Loucy (cell line): ENCODE results near the gene RIT2.

Experiments used
- H2AFZ ChIP-seq: fragments of 200-600 bp; sonication (generic); 2 replicates; pipeline ENCODE4 v1.6.0; 2016; ENCODE audit warnings: antibody characterized with exemption, mild to moderate bottlenecking, low read length, moderate library complexity
- H3F3A ChIP-seq: fragments of 200-600 bp; 2 replicates; pipeline ENCODE4 v1.6.0; 2016; ENCODE audit warnings: antibody characterized with exemption, low read depth, mild to moderate bottlenecking
- H3K27me3 ChIP-seq: fragments of 200-600 bp; sonication (generic); 2 replicates; pipeline ENCODE4 v1.6.1; 2014; ENCODE audit warnings: low read length, mild to moderate bottlenecking; ENCODE audit not compliant: insufficient read depth, poor library complexity, severe bottlenecking
- H3K36me3 ChIP-seq: fragments of 200-600 bp; sonication (generic); 2 replicates; pipeline ENCODE4 v1.6.1; 2016; ENCODE audit warnings: low read length; ENCODE audit not compliant: insufficient read depth
- H3K4me1 ChIP-seq: fragments of 200-600 bp; sonication (generic); 2 replicates; pipeline ENCODE4 v1.5.1; 2014; ENCODE audit warnings: low read length, mild to moderate bottlenecking; ENCODE audit not compliant: insufficient read depth, poor library complexity, severe bottlenecking
- H3K4me2 ChIP-seq: fragments of 200-600 bp; sonication (generic); 2 replicates; pipeline ENCODE4 v1.6.0; 2014; ENCODE audit warnings: antibody characterized with exemption, low read length, low read depth, mild to moderate bottlenecking; ENCODE audit not compliant: poor library complexity, severe bottlenecking
- H3K4me3 ChIP-seq: fragments of 200-600 bp; sonication (generic); 2 replicates; pipeline ENCODE4 v1.5.1; 2014; ENCODE audit warnings: low read length, mild to moderate bottlenecking, mixed read lengths; ENCODE audit not compliant: poor library complexity, severe bottlenecking
- H3K79me2 ChIP-seq: fragments of 200-600 bp; sonication (generic); 2 replicates; pipeline ENCODE4 v1.6.1; 2014; ENCODE audit warnings: low read length; ENCODE audit not compliant: insufficient read depth
- H3K9ac ChIP-seq: fragments of 200-600 bp; sonication (generic); 2 replicates; pipeline ENCODE4 v1.6.0; 2014; ENCODE audit warnings: mild to moderate bottlenecking, low read depth, low read length, moderate library complexity; ENCODE audit not compliant: poor library complexity, severe bottlenecking
- H3K9me2 ChIP-seq: fragments of 200-600 bp; sonication (generic); replicated peaks from 2 replicates; pipeline ENCODE4 v1.6.1; 2016; ENCODE audit warnings: low read depth, low read length, mixed read lengths
- H3K9me3 ChIP-seq: fragments of 200-600 bp; sonication (generic); 2 replicates; pipeline ENCODE4 v1.6.1; 2014; ENCODE audit warnings: mild to moderate bottlenecking, antibody characterized with exemption, low read length, low read depth; ENCODE audit not compliant: insufficient read depth
- H4K20me1 ChIP-seq: fragments of 200-600 bp; sonication (generic); 2 replicates; pipeline ENCODE4 v1.6.0; 2014; ENCODE audit warnings: antibody characterized with exemption, low read length, mild to moderate bottlenecking; ENCODE audit not compliant: insufficient read depth, poor library complexity, severe bottlenecking
- CTCF ChIP-seq: fragments of 200-600 bp; sonication (generic); conservative IDR thresholded peaks from 2 replicates; pipeline ENCODE4 v1.5.1; 2014; ENCODE audit warnings: mild to moderate bottlenecking, antibody characterized with exemption, low read length
- EZH2phosphoT487 ChIP-seq: fragments of 200-600 bp; IDR thresholded peaks from 2 replicates; pipeline ENCODE4 v1.6.1; 2018; ENCODE audit warnings: antibody characterized with exemption, mild to moderate bottlenecking, moderate library complexity, borderline replicate concordance

The RIT2 gene

GRCh38 chr18:42977982-42978637, 137.4 kb downstream of the RIT2 start:
- Histone ChIP-seq H3K9ac (no peak overlapping the region), H3K27me3 (no peaks in the 10 kb centered on the region), H3K9me2 (no peaks in the 10 kb centered on the region), H2AFZ (no peak overlapping the region), H3K79me2 (no peaks in the 10 kb centered on the region), H3F3A (no peaks in the 10 kb centered on the region), H4K20me1 (no peaks in the 10 kb centered on the region), H3K36me3 (no peaks in the 10 kb centered on the region), H3K4me3 (no peak overlapping the region), H3K4me2 (no peak overlapping the region), H3K4me1 (no peaks in the 10 kb centered on the region), H3K9me3 (no peaks in the 10 kb centered on the region)
- TF ChIP-seq CTCF (no peak), EZH2phosphoT487 (no peak)

- Histone ChIP-seq H3K27me3 (no peaks in the 10 kb centered on the region), H3K79me2 (no peaks in the 10 kb centered on the region), H3K36me3 (no peaks in the 10 kb centered on the region), H3K9me2 (no peaks in the 10 kb centered on the region), H4K20me1 (no peaks in the 10 kb centered on the region), H3K4me3 (no peak overlapping the region), H3K4me2 (no peak overlapping the region), H3F3A (no peaks in the 10 kb centered on the region), H2AFZ (no peak overlapping the region), H3K9me3 (no peaks in the 10 kb centered on the region), H3K4me1 (no peaks in the 10 kb centered on the region), H3K9ac (no peak overlapping the region)
- TF ChIP-seq CTCF = no peak
- no peak for TF ChIP-seq EZH2phosphoT487
Measured at GRCh38 chr18:42976869-42977590, 138.5 kb downstream of the RIT2 start.

- no peaks in the 10 kb centered on the region for H3K4me1 ChIP-seq
- no peaks in the 10 kb centered on the region for H3K36me3 ChIP-seq
- no peak overlapping the region for H3K9ac ChIP-seq
- no peaks in the 10 kb centered on the region for H3K27me3 ChIP-seq
- H3K79me2 ChIP-seq = no peaks in the 10 kb centered on the region
- H3K4me2 ChIP-seq = no peak overlapping the region
- no peak for TF ChIP-seq CTCF
- no peak for TF ChIP-seq EZH2phosphoT487
- H3K4me3 ChIP-seq = no peak overlapping the region
- H2AFZ ChIP-seq = no peak overlapping the region
- H3F3A ChIP-seq = no peaks in the 10 kb centered on the region
- no peaks in the 10 kb centered on the region for H3K9me2 ChIP-seq
- no peaks in the 10 kb centered on the region for H4K20me1 ChIP-seq
- no peaks in the 10 kb centered on the region for H3K9me3 ChIP-seq
Measured at GRCh38 chr18:42969366-42969765, 146.1 kb downstream of the RIT2 start.
